ENCODE measurements around the gene OR52K2. TPM values are rescaled to one million over a fixed set of nuclear protein-coding genes. Genes with fewer than 3 reads are reported as not detected.
"Not testable (repeated sequence)": the region's sequence is repeated elsewhere in the genome, so short reads cannot be mapped to it uniquely, and the experiment has no call there.

OR52K2 gene
- total RNA-seq, 1 donor from 2014 or later: not detected

- Histone ChIP-seq H3K4me3 (no peak overlapping the region), H3K27ac (replicated peaks) (no peak overlapping the region), H3K9me3 (replicated peaks) (no peaks in the 10 kb centered on the region), H3K36me3 (no peaks in the 10 kb centered on the region), H3K4me1 (no peaks in the 10 kb centered on the region), H3K27me3 (ENCODE audit: low read depth) (peaks cover 5% of the 10 kb centered on the region)
- intact Hi-C loops (cut with micrococcal nuclease): no loop called here
- DNase-seq: no peak
- TF ChIP-seq CTCF (IDR thresholded peaks at IDR 0.05; ENCODE audit: borderline replicate concordance): no peak
These were observed 31.6 kb downstream of the OR52K2 start for GRCh38 chr11:4480577-4481239.

GRCh38 chr11:4481240-4481582 is 32.1 kb downstream of the OR52K2 start:
- Histone ChIP-seq H3K27ac (replicated peaks) (no peak overlapping the region), H3K4me1 (no peaks in the 10 kb centered on the region), H3K36me3 (no peaks in the 10 kb centered on the region), H3K27me3 (ENCODE audit: low read depth) (peaks cover 9% of the 10 kb centered on the region), H3K9me3 (replicated peaks) (no peaks in the 10 kb centered on the region), H3K4me3 (no peak overlapping the region)
- no peak for DNase-seq
- intact Hi-C loops (cut with micrococcal nuclease): no loop called here
- no peak for TF ChIP-seq CTCF (IDR thresholded peaks at IDR 0.05; ENCODE audit: borderline replicate concordance)

GRCh38 chr11:4482445-4482844 is 33.4 kb downstream of the OR52K2 start, which contains the start of gene OR52K1:
OR52K1 (plus strand) TSS chr11:4482646; CDS start chr11:4488901, 6,255 bp downstream.
- no peak for DNase-seq
- Histone ChIP-seq H3K27ac (replicated peaks) (no peak within 1 kb of the TSS), H3K4me1 (no peaks in the 10 kb centered on the region), H3K4me3 (no peak within 1 kb of the TSS), H3K27me3 (ENCODE audit: low read depth) (peaks cover 16% of the 10 kb centered on the region), H3K36me3 (no peaks in the 10 kb centered on the region), H3K9me3 (replicated peaks) (no peaks in the 10 kb centered on the region)
- intact Hi-C loops (cut with micrococcal nuclease): no loop called here
- TF ChIP-seq CTCF (IDR thresholded peaks at IDR 0.05; ENCODE audit: borderline replicate concordance): no peak

- DNase-seq: no peak
- intact Hi-C loops (cut with micrococcal nuclease): no loop called here
- H3K36me3 ChIP-seq: no peaks in the 10 kb centered on the region
- no peak overlapping the region for H3K4me3 ChIP-seq
- TF ChIP-seq CTCF (IDR thresholded peaks at IDR 0.05; ENCODE audit: borderline replicate concordance): no peak
- no peak overlapping the region for H3K27ac ChIP-seq (replicated peaks)
- H3K4me1 ChIP-seq: no peaks in the 10 kb centered on the region
- no peaks in the 10 kb centered on the region for H3K9me3 ChIP-seq (replicated peaks)
- H3K27me3 ChIP-seq (ENCODE audit: low read depth): peaks cover 13% of the 10 kb centered on the region
These were observed 35.2 kb downstream of the OR52K2 start for GRCh38 chr11:4484310-4484709.

GRCh38 chr11:4491405-4491804 is 42.3 kb downstream of the OR52K2 start:
- not testable (repeated sequence) for H3K36me3 ChIP-seq; H3K4me3 ChIP-seq; H3K4me1 ChIP-seq; H3K9me3 ChIP-seq (replicated peaks); DNase-seq; H3K27ac ChIP-seq (replicated peaks); H3K27me3 ChIP-seq (ENCODE audit: low read depth)
- intact Hi-C loops (cut with micrococcal nuclease): loop anchor here (5.0 kb wide), 1 partner anchor 304 kb away; no protein-coding TSS in a partner anchor

GRCh38 chr11:4491878-4492606 is 42.9 kb downstream of the OR52K2 start:
- no peaks in the 10 kb centered on the region for H3K36me3 ChIP-seq
- H3K4me3 ChIP-seq: no peak overlapping the region
- peaks cover 13% of the 10 kb centered on the region for H3K4me1 ChIP-seq
- intact Hi-C loops (cut with micrococcal nuclease): loop anchor here (5.0 kb wide), 1 partner anchor 305 kb away; no protein-coding TSS in a partner anchor
- TF ChIP-seq CTCF (IDR thresholded peaks at IDR 0.05; ENCODE audit: borderline replicate concordance): no peak
- H3K27ac ChIP-seq (replicated peaks): no peak overlapping the region
- peaks cover 3% of the 10 kb centered on the region for H3K27me3 ChIP-seq (ENCODE audit: low read depth)
- DNase-seq: no peak
- H3K9me3 ChIP-seq (replicated peaks): no peaks in the 10 kb centered on the region
